ENCODE data around the gene PIM1.

DNA sequence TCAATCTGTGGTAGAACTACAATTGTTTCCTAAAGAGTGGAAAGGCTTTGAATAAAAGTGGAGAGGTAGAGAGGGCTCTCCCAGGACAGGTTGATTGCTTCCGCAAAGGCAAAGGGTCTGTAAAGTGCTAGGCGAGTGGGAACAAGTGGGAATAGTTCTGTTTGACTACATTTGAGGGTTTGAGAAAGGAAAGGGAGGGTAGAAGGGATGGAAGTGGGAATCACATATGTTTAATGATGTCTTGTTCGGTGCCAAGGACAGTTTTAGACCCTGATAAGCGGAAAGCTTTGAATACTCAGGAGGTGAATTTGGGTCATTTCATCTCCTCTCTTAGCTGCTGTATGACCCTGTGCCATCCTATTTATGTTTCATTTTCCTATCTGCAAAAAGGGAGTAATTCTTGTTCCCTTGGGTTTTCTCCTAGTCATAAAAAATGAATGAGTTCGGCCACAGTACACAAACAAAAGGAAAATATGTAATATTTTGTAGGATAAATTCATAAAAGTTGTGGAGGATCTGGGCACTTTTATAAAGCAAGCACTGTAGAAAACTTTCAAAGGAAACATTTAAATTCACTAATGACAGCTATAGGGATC is 1.7 kb upstream of the PIM1 start:
- TF ChIP-seq POLR2A (IDR thresholded peaks at IDR 0.05) = no peak
- TF ChIP-seq, protein P1, sequence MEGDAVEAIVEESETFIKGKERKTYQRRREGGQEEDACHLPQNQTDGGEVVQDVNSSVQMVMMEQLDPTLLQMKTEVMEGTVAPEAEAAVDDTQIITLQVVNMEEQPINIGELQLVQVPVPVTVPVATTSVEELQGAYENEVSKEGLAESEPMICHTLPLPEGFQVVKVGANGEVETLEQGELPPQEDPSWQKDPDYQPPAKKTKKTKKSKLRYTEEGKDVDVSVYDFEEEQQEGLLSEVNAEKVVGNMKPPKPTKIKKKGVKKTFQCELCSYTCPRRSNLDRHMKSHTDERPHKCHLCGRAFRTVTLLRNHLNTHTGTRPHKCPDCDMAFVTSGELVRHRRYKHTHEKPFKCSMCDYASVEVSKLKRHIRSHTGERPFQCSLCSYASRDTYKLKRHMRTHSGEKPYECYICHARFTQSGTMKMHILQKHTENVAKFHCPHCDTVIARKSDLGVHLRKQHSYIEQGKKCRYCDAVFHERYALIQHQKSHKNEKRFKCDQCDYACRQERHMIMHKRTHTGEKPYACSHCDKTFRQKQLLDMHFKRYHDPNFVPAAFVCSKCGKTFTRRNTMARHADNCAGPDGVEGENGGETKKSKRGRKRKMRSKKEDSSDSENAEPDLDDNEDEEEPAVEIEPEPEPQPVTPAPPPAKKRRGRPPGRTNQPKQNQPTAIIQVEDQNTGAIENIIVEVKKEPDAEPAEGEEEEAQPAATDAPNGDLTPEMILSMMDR (IDR thresholded peaks at IDR 0.05) = no peak

All from lower leg skin (tissue), 3 donors.